Bronchial epithelial cell (primary cell): Measurements from ENCODE around the gene TSPAN18. TPM values are rescaled to one million over a fixed set of nuclear protein-coding genes. Genes with fewer than 3 reads are reported as not detected.

ENCODE experiments used
- DNase-seq: peaks from one replicate; pipeline ENCODE4 v3.0.0-alpha.2; 2010; ENCODE audit warnings: low read depth
- FAIRE-seq: peaks from 2 replicates; lab custom pipeline; 2011; peaks lifted over from hg19 to GRCh38; lab: Jason Lieb, UNC
- H3K27me3 ChIP-seq: 2 replicates; pipeline ENCODE4 v1.5.1; 2011; ENCODE audit warnings: low read length; ENCODE audit not compliant: control insufficient read depth, insufficient read depth
- H3K36me3 ChIP-seq: 2 replicates; pipeline ENCODE4 v1.5.1; 2011; ENCODE audit warnings: low read length; ENCODE audit not compliant: control insufficient read depth, insufficient read depth
- H3K4me3 ChIP-seq: 2 replicates; pipeline ENCODE4 v1.5.1; 2011; ENCODE audit warnings: mild to moderate bottlenecking, low read depth, low read length, control low read depth
- CTCF ChIP-seq: IDR thresholded peaks from 2 replicates; pipeline ENCODE4 v1.5.1; 2011; ENCODE audit warnings: mild to moderate bottlenecking, moderate library complexity, low read length, control low read depth, inconsistent platforms; ENCODE audit not compliant: insufficient read depth, severe bottlenecking
- total RNA-seq: library from RNA; depleted of rRNA; stranded (reverse); fragments of >200 nt; gene quantifications from 2 replicates; pipeline ENCODE4 v1.2.1, GENCODE V29; 2014

TSPAN18 gene
- total RNA-seq, 1 donor from 2014 or later: not detected

DNA sequence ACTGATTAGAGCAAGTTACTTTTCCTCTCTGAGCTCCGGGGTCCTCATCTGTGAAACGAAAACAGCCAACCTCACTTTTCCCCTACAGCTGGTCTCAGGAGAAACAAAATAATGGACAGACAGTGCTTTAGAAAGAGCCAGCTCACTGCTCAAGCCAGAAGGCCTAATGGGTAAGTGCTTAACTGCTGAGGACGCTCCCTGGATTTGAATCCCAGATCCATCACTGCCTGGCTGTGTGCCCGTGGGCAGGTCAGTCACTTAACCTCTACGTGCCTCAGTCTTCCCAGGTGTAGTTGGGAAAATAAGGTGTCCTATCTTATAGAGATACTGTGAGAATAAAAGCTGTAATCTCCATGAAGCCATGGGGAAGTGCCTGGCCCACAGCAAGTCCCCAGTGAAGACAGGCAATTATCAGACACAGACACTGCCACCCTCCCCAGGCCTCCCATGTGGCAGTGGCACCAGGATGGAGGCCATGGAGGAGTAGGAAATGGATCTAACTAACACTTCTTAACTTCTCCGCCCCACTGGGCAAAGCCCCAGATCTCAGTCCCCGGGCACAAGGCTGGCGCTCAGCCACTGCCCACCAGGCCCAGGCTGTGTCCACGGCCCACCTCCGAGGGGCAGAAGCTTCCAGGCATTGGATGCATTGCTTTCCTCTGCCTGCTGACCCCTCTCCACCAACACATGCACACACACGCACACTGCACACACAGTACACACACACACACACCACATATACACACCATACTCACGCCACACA is 214.7 kb downstream of the TSPAN18 start:
- Histone ChIP-seq H3K36me3 (no peaks in the 10 kb centered on the region), H3K27me3 (peaks cover 3% of the 10 kb centered on the region), H3K4me3 (no peak overlapping the region)
- DNase-seq (no peak), FAIRE-seq (peak; percentile 87)
- TF ChIP-seq CTCF: no peak

- FAIRE-seq: peak; percentile 99
- Histone ChIP-seq H3K36me3 (no peaks in the 10 kb centered on the region), H3K27me3 (peaks cover 3% of the 10 kb centered on the region), H3K4me3 (no peak overlapping the region)
- TF ChIP-seq CTCF: no peak
- DNase-seq: no peak
Measured at GRCh38 chr11:44942029-44942955, 215.5 kb downstream of the TSPAN18 start.

DNA sequence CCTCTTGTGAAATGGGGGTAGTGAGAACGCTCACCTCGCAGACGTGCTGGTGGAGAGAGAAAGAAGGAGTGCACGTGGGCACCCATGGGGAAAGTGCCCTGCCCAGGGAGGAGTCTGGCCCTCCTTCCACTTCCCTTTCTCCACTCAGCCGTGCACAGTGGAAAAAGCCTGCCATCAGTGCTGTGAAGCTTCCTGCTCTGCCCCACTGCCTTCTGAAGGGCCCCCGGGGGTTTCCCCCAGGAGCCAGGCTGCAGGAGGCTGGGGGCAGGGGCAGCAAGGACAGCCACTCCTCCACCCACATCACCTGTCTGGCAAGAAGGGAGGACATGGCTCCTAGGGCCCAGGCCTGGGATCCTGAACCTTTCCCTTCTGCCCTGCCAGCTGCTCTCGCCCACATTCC is 216.4 kb downstream of the TSPAN18 start:
- Histone ChIP-seq H3K36me3 (no peaks in the 10 kb centered on the region), H3K4me3 (no peak overlapping the region), H3K27me3 (peaks cover 3% of the 10 kb centered on the region)
- no peak for FAIRE-seq
- no peak for TF ChIP-seq CTCF
- no peak for DNase-seq

DNA sequence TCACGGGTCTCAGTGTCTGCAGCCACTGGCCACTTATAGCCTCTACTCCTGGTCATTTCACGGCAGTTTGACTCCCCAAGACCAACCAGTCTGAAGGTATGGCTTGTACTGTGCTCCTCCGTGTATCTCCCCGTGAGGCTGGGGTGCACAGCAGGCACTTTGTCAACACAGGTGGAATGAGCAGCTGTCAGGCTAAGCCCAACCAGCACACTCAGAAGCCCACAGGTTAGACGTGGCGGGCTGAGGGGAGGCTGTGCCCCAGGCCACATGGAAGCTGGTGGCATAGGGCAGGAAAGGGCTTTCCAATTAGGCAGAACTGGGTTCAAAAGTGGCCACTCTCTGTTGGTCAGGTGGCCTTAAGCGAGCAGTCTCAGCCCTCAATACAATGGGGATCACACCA is 216.9 kb downstream of the TSPAN18 start:
- DNase-seq (no peak), FAIRE-seq (no peak)
- Histone ChIP-seq H3K27me3 (peaks cover 5% of the 10 kb centered on the region), H3K36me3 (no peaks in the 10 kb centered on the region), H3K4me3 (no peak overlapping the region)
- TF ChIP-seq CTCF: no peak

DNA sequence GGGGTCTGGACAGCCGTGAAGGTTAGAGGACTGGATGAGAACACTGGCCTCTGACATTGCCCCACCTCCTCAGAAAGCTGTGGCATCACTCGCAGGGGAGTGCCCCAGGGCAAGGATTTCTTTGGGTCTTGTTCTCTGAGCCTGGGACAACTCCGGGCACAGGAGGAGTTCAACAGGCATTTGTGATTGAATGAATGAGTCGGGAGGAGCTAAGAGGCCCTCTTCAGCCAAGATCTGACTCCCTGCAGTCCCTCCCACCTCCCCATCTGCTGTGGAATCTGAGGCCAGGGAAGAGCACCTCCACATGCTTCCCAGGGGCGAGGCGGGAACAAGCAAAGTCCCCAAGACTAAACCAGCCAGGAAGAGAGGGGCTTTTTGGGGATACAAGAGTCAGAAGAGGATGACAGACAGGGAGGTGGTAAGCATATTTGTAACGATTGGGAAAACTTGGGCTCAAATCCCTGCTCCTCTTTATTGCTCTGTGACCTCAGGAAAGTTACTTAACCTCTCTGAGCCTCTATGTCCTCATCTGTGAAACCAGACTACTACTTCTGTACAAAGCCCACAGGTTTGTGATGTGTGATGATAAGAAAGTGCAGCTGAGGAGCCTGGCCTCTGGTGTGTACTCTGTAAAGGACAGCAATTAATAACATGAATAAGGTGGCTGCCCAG is 217.6 kb downstream of the TSPAN18 start:
- FAIRE-seq (peak; percentile 40), DNase-seq (no peak)
- Histone ChIP-seq H3K4me3 (no peak overlapping the region), H3K27me3 (peaks cover 10% of the 10 kb centered on the region), H3K36me3 (no peaks in the 10 kb centered on the region)
- TF ChIP-seq CTCF: no peak
